ENCODE results near the gene ALAS2.
"Not testable (repeated sequence)": the region's sequence is repeated elsewhere in the genome, so short reads cannot be mapped to it uniquely, and the experiment has no call there.

ALAS2 gene

DNA sequence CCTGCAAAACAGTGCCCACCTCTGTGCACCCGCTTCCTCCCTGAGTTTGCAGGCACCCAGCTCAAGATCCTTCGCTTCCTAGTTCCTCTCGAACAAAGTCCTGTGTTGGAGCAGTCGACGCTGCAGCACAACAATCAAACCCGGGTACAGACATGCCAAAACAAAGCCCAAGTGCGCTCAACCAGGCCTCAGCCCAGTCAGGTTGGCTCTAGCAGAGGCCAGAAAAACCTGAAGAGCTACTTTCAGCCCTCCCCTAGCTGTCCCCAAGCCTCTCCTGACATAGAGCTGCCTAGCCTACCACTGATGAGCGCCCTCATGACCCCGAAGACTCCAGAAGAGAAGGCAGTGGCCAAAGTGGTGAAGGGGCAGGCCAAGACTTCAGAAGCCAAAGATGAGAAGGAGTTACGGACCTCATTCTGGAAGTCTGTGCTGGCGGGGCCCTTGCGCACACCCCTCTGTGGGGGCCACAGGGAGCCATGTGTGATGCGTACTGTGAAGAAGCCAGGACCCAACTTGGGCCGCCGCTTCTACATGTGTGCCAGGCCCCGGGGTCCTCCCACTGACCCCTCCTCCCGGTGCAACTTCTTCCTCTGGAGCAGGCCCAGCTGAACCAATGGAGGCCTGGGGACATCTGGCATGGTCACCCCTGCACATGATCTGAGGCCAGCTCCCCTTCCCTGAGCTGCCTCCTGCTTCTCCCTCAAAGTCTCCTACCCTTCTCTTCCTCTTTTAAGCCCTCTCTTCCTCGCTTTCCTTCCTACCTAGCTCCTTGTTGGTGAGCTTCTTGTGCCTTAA is 23.8 kb downstream of the ALAS2 start:
- no peak for DNase-seq (ENCODE audit: low read depth in 1 of 2, low spot score in 1 of 2)

GRCh38 chrX:55005256-55005655 is 25.5 kb downstream of the ALAS2 start:
- no peak for DNase-seq (ENCODE audit: low read depth in 1 of 2, low spot score in 1 of 2)

DNA sequence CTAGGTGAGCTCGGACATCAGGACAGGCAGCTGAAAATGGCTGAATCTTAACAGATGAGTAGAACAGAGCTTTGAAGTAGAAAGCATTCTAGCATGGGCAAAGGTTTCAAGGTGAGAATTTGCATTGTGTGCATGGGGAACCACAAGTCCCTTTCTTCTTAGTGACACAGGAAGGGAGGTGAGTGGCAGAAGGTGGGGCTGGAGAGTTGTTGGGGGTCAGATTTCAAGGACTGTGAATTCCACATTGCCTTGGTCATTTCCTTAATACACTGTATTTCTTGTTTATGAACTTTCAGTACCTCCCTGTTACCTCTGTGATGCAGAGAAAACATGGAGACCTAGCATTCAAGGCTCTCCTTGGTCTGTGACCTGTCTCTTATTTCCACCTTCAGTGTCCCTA is 26.5 kb downstream of the ALAS2 start:
- DNase-seq (ENCODE audit: low read depth in 1 of 2, low spot score in 1 of 2), result no peak

- peak; percentile 58 to 81 for DNase-seq (ENCODE audit: low read depth in 1 of 2, low spot score in 1 of 2)
These were observed 30.8 kb downstream of the ALAS2 start, which contains the start of gene APEX2 for GRCh38 chrX:54999717-55000598. TSS of gene APEX2 (plus strand) at chrX:55000363. CDS start at chrX:55000423, 60 bp downstream.

DNA sequence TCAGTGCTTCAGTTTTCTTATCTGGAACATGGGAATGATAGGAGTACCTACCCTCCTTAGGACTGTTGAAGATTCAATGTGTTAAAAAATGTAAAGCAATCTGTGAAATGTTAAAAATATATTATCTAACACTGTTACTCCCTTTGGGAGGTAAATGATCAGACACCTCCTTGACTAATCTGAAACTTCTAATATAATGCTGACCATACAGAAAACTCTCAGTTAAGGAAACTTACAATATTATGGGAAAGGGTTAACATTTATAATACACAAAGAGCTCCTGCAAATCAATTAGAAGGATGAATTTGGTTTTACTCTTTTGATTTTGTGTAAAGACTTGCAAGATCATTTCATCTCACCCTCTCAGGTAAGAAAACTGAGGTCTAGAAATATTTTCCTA is 35.2 kb downstream of the ALAS2 start:
- DNase-seq (ENCODE audit: low read depth in 1 of 2, low spot score in 1 of 2), result no peak

GRCh38 chrX:54994668-54995351 is 36.0 kb downstream of the ALAS2 start:
- DNase-seq (ENCODE audit: low read depth in 1 of 2, low spot score in 1 of 2), result no peak

GRCh38 chrX:54994099-54994498 is 36.7 kb downstream of the ALAS2 start, which contains the start of gene PFKFB1:
TSS of gene PFKFB1 (minus strand) at chrX:54994188. CDS start at chrX:54994007, 181 bp downstream.
- no peak for DNase-seq (ENCODE audit: low read depth in 1 of 2, low spot score in 1 of 2)

- DNase-seq (ENCODE audit: low read depth in 1 of 2, low spot score in 1 of 2), result no peak
These were observed 37.7 kb downstream of the ALAS2 start for GRCh38 chrX:54992911-54993622.

DNA sequence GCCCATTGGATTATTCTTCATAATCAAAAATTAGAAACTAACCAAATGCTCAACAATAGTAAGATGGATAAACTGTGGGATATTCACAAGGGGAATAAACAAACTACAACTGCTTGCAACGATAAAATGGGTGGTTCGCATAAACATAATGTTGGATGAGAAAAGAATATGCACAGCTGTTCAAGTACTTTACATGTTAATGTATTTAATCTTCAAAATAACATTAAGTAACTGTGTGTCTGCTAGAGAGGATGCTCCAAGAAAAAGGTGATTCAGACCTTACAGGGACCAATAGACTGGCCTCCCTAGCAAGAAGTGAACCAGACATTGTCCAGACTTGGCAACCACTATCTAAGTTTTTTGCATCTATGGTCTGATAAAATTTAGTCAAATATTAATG is 39.1 kb downstream of the ALAS2 start:
- DNase-seq (ENCODE audit: low read depth in 1 of 2, low spot score in 1 of 2), result no peak

DNA sequence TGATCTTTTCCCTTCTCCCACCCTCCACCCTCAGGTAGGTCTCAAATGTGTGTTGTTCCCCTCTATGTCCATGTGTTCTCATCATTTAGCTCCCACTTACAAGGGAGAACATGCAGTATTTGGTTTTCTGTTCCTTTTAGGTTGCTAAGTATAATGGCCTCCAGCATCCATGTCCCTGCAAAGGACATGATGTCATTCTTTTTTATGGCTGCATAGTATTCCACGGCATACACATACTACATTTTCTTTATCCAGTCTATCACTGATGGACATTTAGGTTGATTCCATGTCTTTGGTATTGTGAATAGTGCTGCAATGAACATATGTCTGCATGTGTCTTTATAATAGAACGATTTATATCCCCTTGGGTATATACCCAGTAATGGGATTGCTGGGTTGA is 47.5 kb downstream of the ALAS2 start:
- DNase-seq (ENCODE audit: low read depth in 1 of 2, low spot score in 1 of 2), result not testable (repeated sequence)

- no peak for DNase-seq (ENCODE audit: low read depth in 1 of 2, low spot score in 1 of 2)
These were observed 50.4 kb downstream of the ALAS2 start for GRCh38 chrX:54980334-54980733.

GRCh38 chrX:54979432-54979831 is 51.3 kb downstream of the ALAS2 start:
- no peak for DNase-seq (ENCODE audit: low read depth in 1 of 2, low spot score in 1 of 2)

GRCh38 chrX:54978448-54978847 is 52.3 kb downstream of the ALAS2 start:
- no peak for DNase-seq (ENCODE audit: low read depth in 1 of 2, low spot score in 1 of 2)

DNA sequence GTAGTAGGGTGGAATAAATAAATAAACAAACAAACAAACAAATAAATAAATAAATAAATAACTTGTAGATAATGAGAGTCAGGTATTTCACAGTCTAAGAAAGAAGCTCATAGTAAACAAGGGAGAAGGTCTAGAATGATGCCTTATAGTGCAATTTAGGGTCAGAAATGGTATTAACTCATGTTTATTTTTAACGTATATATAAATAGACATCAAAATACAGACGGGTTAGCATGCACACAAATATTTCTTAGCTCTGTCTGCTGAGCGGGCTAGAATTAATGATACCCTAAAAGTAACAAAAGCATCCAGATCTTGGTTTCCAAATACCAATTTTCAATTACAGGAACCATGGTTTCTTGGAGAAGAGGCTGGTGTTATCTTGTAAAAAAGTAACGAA is 53.4 kb downstream of the ALAS2 start:
- DNase-seq (ENCODE audit: low read depth in 1 of 2, low spot score in 1 of 2), result no peak

DNA sequence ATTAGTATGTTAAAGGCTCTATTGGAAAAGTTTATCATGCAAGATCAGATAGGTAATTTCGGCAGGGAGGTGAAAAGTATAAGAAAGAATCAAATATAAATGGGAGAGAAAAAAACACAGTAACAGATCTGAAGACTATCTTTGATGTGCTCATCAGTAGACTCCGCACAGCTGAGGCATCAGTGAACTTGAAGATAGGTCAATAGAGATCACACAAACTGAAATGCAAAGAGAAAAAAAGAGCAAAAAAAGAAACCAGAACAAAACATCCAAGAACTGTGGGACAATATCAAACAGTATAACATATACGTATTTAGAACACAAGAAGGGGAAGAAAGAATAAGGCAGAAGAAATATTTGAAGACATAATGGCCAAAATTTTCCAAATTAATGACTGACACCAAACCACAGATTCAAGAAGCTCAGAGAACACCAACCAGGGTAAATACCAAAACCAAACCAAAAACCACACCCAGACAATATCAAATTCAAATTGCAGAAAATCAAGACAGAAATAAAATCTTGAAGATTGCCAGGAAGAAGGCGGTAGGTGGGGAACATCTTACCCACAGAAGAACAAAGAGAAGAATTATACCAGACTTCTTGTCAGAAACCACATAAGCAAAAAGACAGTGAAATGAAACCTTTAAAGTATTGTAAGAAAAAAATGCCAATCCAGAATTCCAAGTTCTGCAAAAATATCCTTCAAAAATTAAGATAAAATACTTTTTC is 65.8 kb downstream of the ALAS2 start:
- DNase-seq (ENCODE audit: low read depth in 1 of 2, low spot score in 1 of 2), result no peak

- DNase-seq (ENCODE audit: low read depth in 1 of 2, low spot score in 1 of 2), result no peak
These were observed 69.0 kb downstream of the ALAS2 start for GRCh38 chrX:54961750-54962149.

Measured in activated CD4-positive, alpha-beta T cell treated with anti-CD3 and anti-CD28 coated beads, Interleukin-2, amount 50 U/mL, for 24 hours (primary cell).